ENCODE results near the gene LRFN3.
"Not testable (repeated sequence)": the region's sequence is repeated elsewhere in the genome, so short reads cannot be mapped to it uniquely, and the experiment has no call there.

LRFN3 gene

GRCh38 chr19:35978832-35979365 lies 42.7 kb downstream of the LRFN3 start:
- DNase-seq = no peak

GRCh38 chr19:35980997-35981396 lies 44.8 kb downstream of the LRFN3 start:
- not testable (repeated sequence) for DNase-seq

- DNase-seq = no peak
Observed at GRCh38 chr19:35983177-35983576, 47.0 kb downstream of the LRFN3 start.

- DNase-seq = no peak
Observed at GRCh38 chr19:35986111-35986510, 49.9 kb downstream of the LRFN3 start.

- no peak for DNase-seq
Observed at GRCh38 chr19:35986664-35987570, 50.7 kb downstream of the LRFN3 start.

- no peak for DNase-seq
Observed at GRCh38 chr19:35987571-35987896, 51.4 kb downstream of the LRFN3 start.

- DNase-seq = no peak
Observed at GRCh38 chr19:35988824-35989223, 52.6 kb downstream of the LRFN3 start.

- DNase-seq = no peak
Observed at GRCh38 chr19:35990156-35990555, 54.0 kb downstream of the LRFN3 start.

GRCh38 chr19:35990771-35991730 lies 54.9 kb downstream of the LRFN3 start:
- DNase-seq = no peak

- no peak for DNase-seq
Observed at GRCh38 chr19:35991731-35992450, 55.7 kb downstream of the LRFN3 start.

- no peak for DNase-seq
Observed at GRCh38 chr19:35992907-35993765, 57.0 kb downstream of the LRFN3 start.

GRCh38 chr19:35993923-35994598 lies 57.9 kb downstream of the LRFN3 start:
- no peak for DNase-seq

Data from effector CD8-positive, alpha-beta T cell (primary cell).